ENCODE results near the gene FAM117B. TPM values are rescaled to one million over a fixed set of nuclear protein-coding genes. Genes with fewer than 3 reads are reported as not detected.
"Not testable (repeated sequence)": the region's sequence is repeated elsewhere in the genome, so short reads cannot be mapped to it uniquely, and the experiment has no call there.

The FAM117B gene
- total RNA-seq, 2 donors from 2014 or later, result 1.5 to 3.0 TPM

- Mint-ChIP-seq H3K27me3 (no peaks in the 10 kb centered on the region), H3K9me3 (no peaks in the 10 kb centered on the region), H3K4me3 (no peak overlapping the region), H3K36me3 (no peaks in the 10 kb centered on the region), H3K4me1 (ENCODE audit: low read depth in 2 of 2) (peaks cover 0 to 4% of the 10 kb centered on the region in 2 donors), H3K27ac (no peak overlapping the region)
- DNase-seq (ENCODE audit: low spot score) (no peak), ATAC-seq (no peak)
These were observed 60.4 kb downstream of the FAM117B start for GRCh38 chr2:202695166-202695565.

- H3K4me1 Mint-ChIP-seq (ENCODE audit: low read depth in 2 of 2), result peaks cover 0 to 12% of the 10 kb centered on the region in 2 donors
- no peak overlapping the region for H3K4me3 Mint-ChIP-seq
- no peaks in the 10 kb centered on the region for H3K36me3 Mint-ChIP-seq
- H3K27me3 Mint-ChIP-seq, result no peaks in the 10 kb centered on the region
- peak overlapping the region in 1 of 2 donors; percentile 21 for H3K27ac Mint-ChIP-seq
- DNase-seq (ENCODE audit: low spot score) (no peak), ATAC-seq (no peak)
- H3K9me3 Mint-ChIP-seq, result no peaks in the 10 kb centered on the region
These were observed 65.5 kb downstream of the FAM117B start for GRCh38 chr2:202700075-202700901.

GRCh38 chr2:202703091-202703490 lies 68.3 kb downstream of the FAM117B start:
- Mint-ChIP-seq H3K9me3 (no peaks in the 10 kb centered on the region), H3K27ac (no peak overlapping the region), H3K4me1 (ENCODE audit: low read depth in 2 of 2) (peaks cover 0 to 12% of the 10 kb centered on the region in 2 donors), H3K27me3 (no peaks in the 10 kb centered on the region), H3K36me3 (no peaks in the 10 kb centered on the region), H3K4me3 (no peak overlapping the region)
- DNase-seq (ENCODE audit: low spot score) (no peak), ATAC-seq (no peak)

- H3K4me1 Mint-ChIP-seq (ENCODE audit: low read depth in 2 of 2), result peaks cover 0 to 12% of the 10 kb centered on the region in 2 donors
- H3K27me3 Mint-ChIP-seq, result no peaks in the 10 kb centered on the region
- no peaks in the 10 kb centered on the region for H3K9me3 Mint-ChIP-seq
- no peak overlapping the region for H3K27ac Mint-ChIP-seq
- no peaks in the 10 kb centered on the region for H3K36me3 Mint-ChIP-seq
- no peak overlapping the region for H3K4me3 Mint-ChIP-seq
- ATAC-seq (no peak), DNase-seq (ENCODE audit: low spot score) (no peak)
These were observed 69.5 kb downstream of the FAM117B start for GRCh38 chr2:202704248-202704647.

- Mint-ChIP-seq H3K4me1 (ENCODE audit: low read depth in 2 of 2) (peaks cover 0 to 5% of the 10 kb centered on the region in 2 donors), H3K27me3 (no peaks in the 10 kb centered on the region), H3K27ac (no peak overlapping the region), H3K9me3 (peaks cover under 1% of the 10 kb centered on the region), H3K36me3 (no peaks in the 10 kb centered on the region), H3K4me3 (no peak overlapping the region)
- no peak for DNase-seq (ENCODE audit: low spot score)
- ATAC-seq, result no peak
These were observed 70.8 kb downstream of the FAM117B start for GRCh38 chr2:202705446-202706020.

GRCh38 chr2:202714971-202715935 lies 80.5 kb downstream of the FAM117B start:
- H3K9me3 Mint-ChIP-seq, result peaks cover 23% of the 10 kb centered on the region
- H3K36me3 Mint-ChIP-seq, result peaks cover 27% of the 10 kb centered on the region
- H3K27ac Mint-ChIP-seq; DNase-seq (ENCODE audit: low spot score); H3K27me3 Mint-ChIP-seq; H3K4me3 Mint-ChIP-seq; ATAC-seq; H3K4me1 Mint-ChIP-seq (ENCODE audit: low read depth in 2 of 2): not testable (repeated sequence)

GRCh38 chr2:202716114-202716718 lies 81.4 kb downstream of the FAM117B start:
- Mint-ChIP-seq H3K4me3 (no peak overlapping the region), H3K27ac (no peak overlapping the region), H3K4me1 (ENCODE audit: low read depth in 2 of 2) (peaks cover 0 to 8% of the 10 kb centered on the region in 2 donors), H3K36me3 (peaks cover 27% of the 10 kb centered on the region), H3K9me3 (peaks cover 21% of the 10 kb centered on the region), H3K27me3 (no peaks in the 10 kb centered on the region)
- DNase-seq (ENCODE audit: low spot score) (no peak), ATAC-seq (no peak)

- H3K4me1 Mint-ChIP-seq (ENCODE audit: low read depth in 2 of 2), result peaks cover 0 to 8% of the 10 kb centered on the region in 2 donors
- H3K9me3 Mint-ChIP-seq, result peaks cover 21% of the 10 kb centered on the region
- ATAC-seq, result no peak
- peaks cover 27% of the 10 kb centered on the region for H3K36me3 Mint-ChIP-seq
- H3K27me3 Mint-ChIP-seq, result no peaks in the 10 kb centered on the region
- H3K4me3 Mint-ChIP-seq, result no peak overlapping the region
- no peak overlapping the region for H3K27ac Mint-ChIP-seq
- no peak for DNase-seq (ENCODE audit: low spot score)
These were observed 82.3 kb downstream of the FAM117B start for GRCh38 chr2:202716953-202717597.

- peaks cover 23% of the 10 kb centered on the region for H3K36me3 Mint-ChIP-seq
- no peaks in the 10 kb centered on the region for H3K27me3 Mint-ChIP-seq
- no peak overlapping the region for H3K4me3 Mint-ChIP-seq
- ATAC-seq, result no peak
- peaks cover 0 to 11% of the 10 kb centered on the region in 2 donors for H3K4me1 Mint-ChIP-seq (ENCODE audit: low read depth in 2 of 2)
- no peak overlapping the region for H3K27ac Mint-ChIP-seq
- peaks cover 19% of the 10 kb centered on the region for H3K9me3 Mint-ChIP-seq
- no peak for DNase-seq (ENCODE audit: low spot score)
These were observed 83.0 kb downstream of the FAM117B start for GRCh38 chr2:202717598-202718310.

GRCh38 chr2:202718614-202719013 lies 83.8 kb downstream of the FAM117B start:
- ATAC-seq (no peak), DNase-seq (ENCODE audit: low spot score) (no peak)
- Mint-ChIP-seq H3K27me3 (no peaks in the 10 kb centered on the region), H3K4me3 (no peak overlapping the region), H3K9me3 (peaks cover 11% of the 10 kb centered on the region), H3K4me1 (ENCODE audit: low read depth in 2 of 2) (peaks cover 0 to 11% of the 10 kb centered on the region in 2 donors), H3K36me3 (peaks cover 14% of the 10 kb centered on the region), H3K27ac (no peak overlapping the region)

- ATAC-seq (no peak), DNase-seq (ENCODE audit: low spot score) (no peak)
- Mint-ChIP-seq H3K36me3 (peaks cover 13% of the 10 kb centered on the region), H3K27me3 (no peaks in the 10 kb centered on the region), H3K4me1 (ENCODE audit: low read depth in 2 of 2) (peaks cover 0 to 11% of the 10 kb centered on the region in 2 donors), H3K4me3 (no peak overlapping the region), H3K27ac (no peak overlapping the region), H3K9me3 (peaks cover 11% of the 10 kb centered on the region)
These were observed 85.5 kb downstream of the FAM117B start for GRCh38 chr2:202720226-202720625.

GRCh38 chr2:202721621-202722020 lies 86.9 kb downstream of the FAM117B start:
- ATAC-seq, result no peak
- Mint-ChIP-seq H3K27me3 (no peaks in the 10 kb centered on the region), H3K9me3 (peaks cover 4% of the 10 kb centered on the region), H3K4me1 (ENCODE audit: low read depth in 2 of 2) (peaks cover 0 to 11% of the 10 kb centered on the region in 2 donors), H3K4me3 (no peak overlapping the region), H3K27ac (no peak overlapping the region), H3K36me3 (peaks cover 4% of the 10 kb centered on the region)
- DNase-seq (ENCODE audit: low spot score), result no peak
